Subcutaneous adipose tissue (tissue), 4 donors: ENCODE data around the gene ALOX15B. TPM values are rescaled to one million over a fixed set of nuclear protein-coding genes. Genes with fewer than 3 reads are reported as not detected.

Experiments
- total RNA-seq, 4 donors: library from RNA; depleted of rRNA; stranded (reverse); fragments of >200 nt; gene quantifications; one replicate each; pipeline ENCODE4 v1.1.0, GENCODE V29; 2016
- TF ChIP-seq, protein P1 (sequence below): fragments of 450-650 bp; IDR thresholded peaks from one replicate; pipeline ENCODE4 v1.5.1; 2016; ENCODE audit warnings: low read depth, mild to moderate bottlenecking, control low read depth, antibody characterized with exemption, moderate library complexity

Gene ALOX15B
- total RNA-seq, 4 donors from 2014 or later: 4.9 to 36.4 (median 10.9) TPM

DNA sequence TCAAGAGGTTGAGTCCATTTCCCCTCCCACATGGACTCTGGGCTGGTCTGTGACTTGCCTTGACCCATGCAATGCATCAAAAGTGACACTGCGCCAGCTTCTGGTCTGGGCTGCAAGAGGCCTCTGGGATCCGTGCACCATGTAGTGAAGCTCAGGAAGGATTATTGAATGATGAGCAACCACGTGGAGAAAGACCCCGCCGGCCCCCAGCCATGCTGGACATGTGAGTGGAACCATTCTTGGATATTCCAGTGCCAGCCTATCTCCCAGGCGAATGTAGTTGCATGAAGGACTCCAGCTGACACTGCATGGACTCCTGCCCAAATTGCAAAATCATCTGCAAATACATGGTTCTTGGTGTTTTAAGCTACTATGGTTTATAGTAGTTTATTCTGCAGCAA is 7.6 kb upstream of the ALOX15B start:
- TF ChIP-seq, protein P1, sequence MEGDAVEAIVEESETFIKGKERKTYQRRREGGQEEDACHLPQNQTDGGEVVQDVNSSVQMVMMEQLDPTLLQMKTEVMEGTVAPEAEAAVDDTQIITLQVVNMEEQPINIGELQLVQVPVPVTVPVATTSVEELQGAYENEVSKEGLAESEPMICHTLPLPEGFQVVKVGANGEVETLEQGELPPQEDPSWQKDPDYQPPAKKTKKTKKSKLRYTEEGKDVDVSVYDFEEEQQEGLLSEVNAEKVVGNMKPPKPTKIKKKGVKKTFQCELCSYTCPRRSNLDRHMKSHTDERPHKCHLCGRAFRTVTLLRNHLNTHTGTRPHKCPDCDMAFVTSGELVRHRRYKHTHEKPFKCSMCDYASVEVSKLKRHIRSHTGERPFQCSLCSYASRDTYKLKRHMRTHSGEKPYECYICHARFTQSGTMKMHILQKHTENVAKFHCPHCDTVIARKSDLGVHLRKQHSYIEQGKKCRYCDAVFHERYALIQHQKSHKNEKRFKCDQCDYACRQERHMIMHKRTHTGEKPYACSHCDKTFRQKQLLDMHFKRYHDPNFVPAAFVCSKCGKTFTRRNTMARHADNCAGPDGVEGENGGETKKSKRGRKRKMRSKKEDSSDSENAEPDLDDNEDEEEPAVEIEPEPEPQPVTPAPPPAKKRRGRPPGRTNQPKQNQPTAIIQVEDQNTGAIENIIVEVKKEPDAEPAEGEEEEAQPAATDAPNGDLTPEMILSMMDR: no peak

DNA sequence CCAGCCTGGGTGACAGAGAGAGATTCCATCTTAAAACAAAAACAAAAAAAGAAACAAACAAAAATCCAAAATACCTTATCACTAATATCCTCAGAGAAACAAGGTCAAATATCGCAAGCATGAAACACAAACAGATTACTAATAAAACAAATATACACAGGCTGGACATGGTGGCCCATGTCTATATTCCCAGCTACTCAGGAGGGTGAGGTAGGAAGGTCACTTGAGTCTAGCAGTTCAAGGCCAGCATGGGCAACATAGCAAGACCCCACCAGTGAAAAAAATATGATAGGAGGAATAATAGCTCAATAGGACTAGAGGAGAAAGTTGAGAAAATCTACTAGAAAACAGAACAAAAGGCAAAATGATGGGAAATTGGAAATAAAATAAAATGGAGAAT is 6.9 kb upstream of the ALOX15B start:
- TF ChIP-seq, protein P1: no peak

DNA sequence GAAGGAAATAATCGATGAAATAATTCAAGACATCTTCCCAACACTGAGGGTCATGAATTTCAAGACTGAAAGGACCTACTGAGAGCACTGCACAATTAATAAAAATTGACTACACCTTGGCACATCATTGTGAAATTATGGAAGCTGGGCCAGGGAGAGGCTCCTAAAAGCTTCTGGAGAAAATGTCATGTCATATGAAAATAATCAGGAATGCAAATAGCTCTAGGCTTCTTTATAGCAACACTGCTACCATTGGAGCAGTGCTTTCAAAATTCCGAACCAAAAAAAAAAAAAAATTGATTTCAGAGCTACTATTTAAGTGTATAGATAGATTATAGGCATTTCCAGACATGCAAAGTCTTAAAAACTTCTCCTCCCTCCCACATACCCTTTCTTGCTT is 6.4 kb upstream of the ALOX15B start:
- TF ChIP-seq, protein P1: no peak

DNA sequence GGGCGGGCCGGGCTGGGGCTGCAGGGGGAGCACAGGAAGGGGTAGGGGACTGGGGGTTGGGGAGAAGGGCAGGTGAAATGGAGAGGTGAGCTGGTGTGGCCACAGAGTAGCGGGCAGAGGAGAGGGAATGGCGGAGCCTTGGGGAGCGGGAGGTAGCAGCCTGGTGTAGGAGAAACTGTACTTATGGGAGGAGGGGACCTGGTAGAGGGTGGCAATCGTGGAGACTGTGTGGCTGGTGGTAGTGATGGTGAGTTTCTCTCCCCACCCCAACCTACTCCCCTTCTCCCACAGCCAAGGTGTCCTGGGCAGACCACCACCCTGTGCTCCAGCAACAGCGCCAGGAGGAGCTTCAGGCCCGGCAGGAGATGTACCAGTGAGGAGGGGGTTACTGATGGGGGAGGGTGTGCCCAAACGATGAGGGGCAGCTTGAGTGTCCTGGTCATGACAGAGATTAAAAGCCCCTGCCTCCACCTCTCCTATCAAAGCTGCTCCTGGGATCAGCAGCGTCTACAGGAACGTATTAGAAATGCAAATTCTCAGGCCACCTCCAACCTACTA is 831 bp downstream of the ALOX15B start:
- TF ChIP-seq, protein P1: no peak

DNA sequence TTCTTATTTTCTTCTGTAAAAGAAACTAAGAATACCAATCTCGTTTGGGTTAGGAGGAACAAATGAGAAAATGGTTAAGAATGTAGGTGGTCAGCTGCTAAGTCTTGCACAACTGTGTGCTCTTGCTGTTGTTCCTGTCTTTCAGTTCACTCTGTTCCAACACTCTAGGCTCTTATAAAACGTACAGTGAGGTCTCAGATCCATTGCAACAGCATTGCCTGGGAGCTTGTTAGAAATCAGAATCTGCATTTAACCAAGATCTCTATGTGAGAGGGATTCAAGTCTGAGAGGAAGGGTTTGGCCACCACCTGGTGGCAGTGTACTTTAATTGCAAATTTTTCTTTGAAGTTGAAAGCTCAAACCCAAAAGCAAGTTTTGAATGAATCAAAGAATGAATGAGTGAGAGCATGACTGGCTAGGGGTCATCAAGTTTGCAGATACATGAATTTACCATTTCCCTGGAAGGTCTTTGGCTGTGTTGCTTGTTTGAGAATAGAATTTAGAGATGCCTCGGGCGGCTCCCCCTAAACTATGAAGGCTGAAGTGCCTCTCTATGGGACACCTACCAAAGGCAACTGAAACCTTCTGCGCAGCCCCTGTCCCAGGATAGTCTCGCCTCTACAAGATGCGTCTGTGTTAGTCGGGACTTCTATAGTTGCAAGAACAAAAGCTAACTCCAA is 2.5 kb downstream of the ALOX15B start:
- TF ChIP-seq, protein P1: no peak

DNA sequence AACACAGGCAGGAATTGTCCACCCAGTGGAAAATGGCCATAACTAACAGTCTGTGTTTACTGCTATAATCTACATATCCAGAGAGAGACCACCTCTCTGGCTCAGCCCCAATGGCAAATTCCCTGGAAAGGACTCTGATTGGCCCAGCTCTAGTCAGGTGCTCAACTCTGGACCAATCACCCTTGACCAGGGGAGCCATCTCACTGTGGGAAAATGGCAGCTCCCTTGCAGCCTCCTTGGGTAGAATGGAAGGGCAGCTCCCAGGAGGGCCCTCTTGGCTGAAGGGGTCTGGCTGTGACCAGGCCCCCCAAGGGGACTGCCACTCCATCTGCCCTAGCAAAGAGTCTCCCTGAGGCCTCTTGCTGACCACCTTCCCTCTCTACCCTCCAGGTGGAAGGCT is 3.1 kb downstream of the ALOX15B start:
- TF ChIP-seq, protein P1: no peak

DNA sequence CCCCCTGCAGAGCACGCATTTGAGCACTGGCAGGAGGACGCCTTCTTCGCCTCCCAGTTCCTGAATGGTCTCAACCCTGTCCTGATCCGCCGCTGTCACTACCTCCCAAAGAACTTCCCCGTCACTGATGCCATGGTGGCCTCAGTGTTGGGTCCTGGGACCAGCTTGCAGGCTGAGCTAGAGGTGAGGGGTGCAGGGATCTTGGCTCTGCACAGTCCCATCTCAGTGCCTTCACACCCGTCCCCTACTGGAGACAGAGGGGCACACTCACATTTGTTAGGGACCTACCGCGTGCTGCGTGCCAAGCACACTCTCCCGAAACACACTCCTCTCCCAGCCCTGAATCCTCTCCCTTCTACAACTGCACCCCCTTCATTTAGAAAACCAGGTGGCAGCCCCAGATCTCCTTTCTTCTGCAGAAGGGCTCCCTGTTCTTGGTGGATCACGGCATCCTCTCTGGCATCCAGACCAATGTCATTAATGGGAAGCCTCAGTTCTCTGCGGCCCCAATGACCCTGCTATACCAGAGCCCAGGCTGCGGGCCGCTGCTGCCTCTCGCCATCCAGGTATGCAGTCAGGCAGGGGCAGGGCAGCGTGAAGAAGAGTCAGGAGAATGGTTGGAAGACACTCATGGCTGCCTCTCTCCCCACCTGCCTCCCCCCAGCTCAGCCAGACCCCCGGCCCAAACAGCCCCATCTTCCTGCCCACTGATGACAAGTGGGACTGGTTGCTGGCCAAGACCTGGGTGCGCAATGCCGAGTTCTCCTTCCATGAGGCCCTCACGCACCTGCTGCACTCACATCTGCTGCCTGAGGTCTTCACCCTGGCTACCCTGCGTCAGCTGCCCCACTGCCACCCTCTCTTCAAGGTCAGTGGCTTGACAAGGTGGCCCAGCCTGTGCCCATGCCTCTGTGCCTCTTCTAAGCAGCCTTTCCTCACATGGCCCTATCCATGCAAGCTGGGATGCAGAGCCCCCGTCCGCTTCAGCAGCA is 6.3 kb downstream of the ALOX15B start:
- TF ChIP-seq, protein P1: no peak
